Measurements from ENCODE around the gene AGAP4. TPM values are rescaled to one million over a fixed set of nuclear protein-coding genes. Genes with fewer than 3 reads are reported as not detected.
"Not testable (repeated sequence)": the region's sequence is repeated elsewhere in the genome, so short reads cannot be mapped to it uniquely, and the experiment has no call there.

AGAP4 gene
- total RNA-seq, 2 experiments from 2014 or later = 20.6 to 22.6 TPM

DNA sequence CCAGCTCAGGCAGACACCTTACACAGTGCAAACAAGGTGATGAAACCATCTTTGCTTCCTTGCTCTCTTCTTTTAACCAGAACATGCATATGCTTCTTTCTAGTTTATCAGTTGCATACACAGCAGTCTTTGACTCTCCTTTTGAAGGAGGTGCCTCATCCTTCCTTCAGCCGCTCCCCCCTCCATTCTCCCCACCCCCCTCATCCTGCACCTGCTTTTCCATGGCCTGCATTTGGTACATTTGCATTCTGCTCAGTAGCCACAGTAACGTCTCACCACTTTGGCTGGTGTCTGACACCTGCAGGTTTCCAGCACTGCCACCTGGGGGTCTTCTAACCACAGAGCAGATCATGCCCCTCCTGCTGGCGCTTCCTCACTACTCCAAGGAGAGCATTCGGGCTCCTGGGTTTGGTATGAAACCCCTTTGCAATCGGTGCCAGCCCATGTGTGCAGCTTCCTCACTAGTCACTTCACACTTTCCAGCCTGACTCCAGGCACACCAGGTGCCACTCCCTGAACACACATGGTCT lies 60.0 kb downstream of the AGAP4 start:
- POLR2A ChIA-PET; H3K27me3 Mint-ChIP-seq (ENCODE audit: low read depth); H3K4me3 Mint-ChIP-seq; H3K27ac Mint-ChIP-seq; ATAC-seq; DNase-seq; CTCF ChIA-PET; H3K9me3 Mint-ChIP-seq (ENCODE audit: insufficient read depth); H3K4me1 Mint-ChIP-seq (ENCODE audit: low read depth): not testable (repeated sequence)
- H3K36me3 Mint-ChIP-seq (ENCODE audit: low read depth) = peaks cover 15% of the 10 kb centered on the region

DNA sequence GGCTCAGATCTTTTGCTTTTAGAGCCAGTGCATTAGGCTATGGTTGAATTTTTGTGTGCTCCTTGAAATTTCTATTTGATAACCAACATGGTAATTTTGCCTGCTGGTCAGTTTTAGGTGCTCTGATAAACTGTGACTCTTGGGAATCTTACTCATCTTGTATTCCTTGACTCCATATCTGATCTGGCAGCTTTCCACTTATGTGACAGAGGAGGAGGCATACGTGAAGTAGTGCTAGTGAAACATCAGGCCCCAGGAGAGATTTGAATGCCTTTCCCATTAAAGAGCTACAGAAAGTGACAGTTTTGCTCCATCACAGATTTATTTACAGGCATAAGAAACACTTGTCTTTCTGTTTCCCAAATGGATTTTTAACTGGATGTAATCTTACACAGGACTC lies 61.1 kb downstream of the AGAP4 start:
- CTCF ChIA-PET; H3K27ac Mint-ChIP-seq; DNase-seq; H3K9me3 Mint-ChIP-seq (ENCODE audit: insufficient read depth); H3K4me1 Mint-ChIP-seq (ENCODE audit: low read depth); ATAC-seq; H3K4me3 Mint-ChIP-seq; H3K27me3 Mint-ChIP-seq (ENCODE audit: low read depth); POLR2A ChIA-PET: not testable (repeated sequence)
- H3K36me3 Mint-ChIP-seq (ENCODE audit: low read depth) = peaks cover 14% of the 10 kb centered on the region

Other genes with a start within 250 kb of the AGAP4 start
- 10 to 100 TPM; 23.2 to 23.3 TPM for gene ZFAND4, start 174.7 kb downstream of the AGAP4 start, total RNA-seq
- 10 to 100 TPM; 39.4 to 42.9 TPM for gene WASHC2C, start 120.2 kb downstream of the AGAP4 start, total RNA-seq
- gene TIMM23, start 125.0 kb upstream of the AGAP4 start, total RNA-seq = 10 to 100 TPM; 61.3 to 61.9 TPM
- 100 to 1,000 TPM; 119 to 120 TPM for gene NCOA4, start 183.1 kb upstream of the AGAP4 start, total RNA-seq
- gene MSMB, start 198.8 kb upstream of the AGAP4 start, total RNA-seq = not detected